T follicular helper cell (primary cell): Measurements from ENCODE around the gene SLC25A46.
"Not testable (repeated sequence)": the region's sequence is repeated elsewhere in the genome, so short reads cannot be mapped to it uniquely, and the experiment has no call there.

Source experiments
- DNase-seq: peaks from one replicate; pipeline ENCODE4 v3.0.0-alpha.2; 2020; ENCODE audit warnings: low read depth

The SLC25A46 gene

GRCh38 chr5:110757118-110757729 is 18.4 kb downstream of the SLC25A46 start:
- no peak for DNase-seq

GRCh38 chr5:110760158-110760557 is 21.4 kb downstream of the SLC25A46 start:
- DNase-seq = no peak

GRCh38 chr5:110768138-110768860 is 29.5 kb downstream of the SLC25A46 start:
- no peak for DNase-seq

- DNase-seq = no peak
Measured at GRCh38 chr5:110769000-110769681, 30.3 kb downstream of the SLC25A46 start.

GRCh38 chr5:110770286-110770685 is 31.5 kb downstream of the SLC25A46 start:
- no peak for DNase-seq

- DNase-seq = no peak
Measured at GRCh38 chr5:110784901-110785300, 46.1 kb downstream of the SLC25A46 start.

GRCh38 chr5:110785356-110785755 is 46.5 kb downstream of the SLC25A46 start:
- no peak for DNase-seq

GRCh38 chr5:110788006-110788405 is 49.2 kb downstream of the SLC25A46 start:
- not testable (repeated sequence) for DNase-seq

- no peak for DNase-seq
Measured at GRCh38 chr5:110790673-110791072, 51.9 kb downstream of the SLC25A46 start.

GRCh38 chr5:110802998-110803397 is 64.2 kb downstream of the SLC25A46 start:
- DNase-seq = no peak

- no peak for DNase-seq
Measured at GRCh38 chr5:110803467-110804326, 64.9 kb downstream of the SLC25A46 start.

GRCh38 chr5:110807169-110807568 is 68.4 kb downstream of the SLC25A46 start:
- DNase-seq = no peak

GRCh38 chr5:110809006-110809405 is 70.2 kb downstream of the SLC25A46 start:
- DNase-seq = no peak
